Suppressor macrophage treated with lipopolysaccharide for 4 hours (primary cell): ENCODE measurements around the gene NEMF.
"Not testable (repeated sequence)": the region's sequence is repeated elsewhere in the genome, so short reads cannot be mapped to it uniquely, and the experiment has no call there.

Source experiments
- DNase-seq: peaks from one replicate; pipeline ENCODE4 v3.0.0-alpha.2; 2020

The NEMF gene

DNA sequence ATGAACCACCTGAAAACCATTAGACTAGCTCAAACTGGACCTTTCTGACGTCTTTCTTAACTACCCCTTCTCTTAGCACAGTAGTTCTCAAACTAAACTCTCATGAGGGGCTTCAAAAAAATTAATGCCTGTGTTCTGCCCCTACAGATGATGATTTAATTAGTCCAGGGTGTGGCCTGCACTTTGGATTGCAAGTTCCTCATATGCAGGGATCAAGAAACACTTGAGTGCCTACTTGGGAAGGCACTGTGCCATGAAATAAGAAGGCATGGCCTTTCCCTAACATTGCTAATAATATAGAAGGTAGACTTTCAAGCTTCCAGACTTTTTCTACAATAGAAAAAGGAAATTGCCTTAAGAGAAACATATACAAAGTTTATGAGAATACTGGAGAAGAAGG is 107.4 kb downstream of the NEMF start:
- no peak for DNase-seq

GRCh38 chr14:49735669-49736068 is 116.9 kb downstream of the NEMF start:
- DNase-seq: not testable (repeated sequence)

GRCh38 chr14:49733836-49734235 is 118.8 kb downstream of the NEMF start:
- no peak for DNase-seq

DNA sequence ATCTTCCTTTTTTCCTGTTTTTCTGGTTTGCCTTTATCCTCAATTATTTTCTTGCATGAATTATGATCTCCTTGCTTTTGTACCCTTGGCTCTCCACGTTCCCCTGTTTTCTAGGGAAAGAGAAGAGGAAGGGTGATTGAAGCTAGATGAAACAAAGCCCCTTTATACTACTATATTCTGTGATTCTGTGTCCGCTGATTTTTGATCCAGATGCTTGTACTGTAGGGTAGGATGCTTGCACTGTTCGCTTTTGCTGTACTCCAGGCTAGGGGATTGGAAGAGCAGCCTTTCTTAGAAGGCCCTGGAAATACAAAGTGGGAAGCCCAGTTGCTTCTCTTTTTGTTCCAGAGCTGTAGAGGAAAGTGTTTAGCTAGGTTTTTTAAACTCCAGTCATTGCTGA is 119.7 kb downstream of the NEMF start:
- DNase-seq: no peak
